CD14-positive monocyte (primary cell): ENCODE results near the gene DHPS. TPM values are rescaled to one million over a fixed set of nuclear protein-coding genes. Genes with fewer than 3 reads are reported as not detected.
A peak's percentile ranks its signal among the peaks of the same experiment; 100 is the strongest.

Source experiments
- DNase-seq, 3 donors: peaks; one replicate each; pipeline ENCODE4 v3.0.0-alpha.2; 2011 to 2022
- H2AFZ ChIP-seq: 2 replicates; pipeline ENCODE4 v1.6.0; 2012; ENCODE audit warnings: mild to moderate bottlenecking, low read depth, low read length, inconsistent platforms; ENCODE audit not compliant: insufficient read depth, poor library complexity, severe bottlenecking
- H3K27ac ChIP-seq, 2 donors: 1 replicate in 1 of 2; 2 replicates in 1 of 2; pipeline ENCODE4 v1.5.1; 2012 to 2013; ENCODE audit warnings: low read length in 2 of 2, control low read depth in 1 of 2, inconsistent platforms in 1 of 2, low read depth in 1 of 2, mild to moderate bottlenecking in 1 of 2
- H3K27me3 ChIP-seq, 2 donors: one replicate each; pipeline versions ENCODE4 v1.6.0 to v1.6.1; 2011 to 2013; ENCODE audit warnings: low read length in 2 of 2; ENCODE audit not compliant: control insufficient read depth in 2 of 2, insufficient read depth in 2 of 2
- H3K36me3 ChIP-seq, 2 donors: replicated peaks in 1 of 2; 1 replicate in 1 of 2; 2 replicates in 1 of 2; pipeline versions ENCODE4 v1.5.1 to v1.6.1; 2012 to 2013; ENCODE audit warnings: low read length in 2 of 2, control low read depth in 1 of 2, inconsistent platforms in 1 of 2, mild to moderate bottlenecking in 1 of 2; ENCODE audit not compliant: insufficient read depth in 2 of 2, control insufficient read depth in 1 of 2
- H3K4me1 ChIP-seq, 2 donors: 1 replicate in 1 of 2; 2 replicates in 1 of 2; pipeline versions ENCODE4 v1.5.1 to v1.6.1; 2012 to 2013; ENCODE audit warnings: low read length in 2 of 2, control low read depth in 1 of 2, inconsistent platforms in 1 of 2, mild to moderate bottlenecking in 1 of 2, moderate library complexity in 1 of 2; ENCODE audit not compliant: insufficient read depth in 2 of 2, control insufficient read depth in 1 of 2
- H3K4me2 ChIP-seq: replicated peaks from 2 replicates; pipeline ENCODE3; 2012; ENCODE audit warnings: low read length, moderate library complexity, mild to moderate bottlenecking; ENCODE audit not compliant: poor library complexity, severe bottlenecking; ENCODE audit errors: extremely low read depth
- H3K4me3 ChIP-seq, 3 experiments: fragments of 200-600 bp in 1 of 3; sonication (generic) in 1 of 3; replicated peaks in 1 of 3; 1 replicate in 2 of 3; 2 replicates in 1 of 3; pipeline ENCODE4 v1.5.1; 2011 to 2013; ENCODE audit warnings: low read length in 3 of 3, mild to moderate bottlenecking in 3 of 3, control low read depth in 2 of 3, low read depth in 2 of 3, inconsistent platforms in 1 of 3, moderate library complexity in 1 of 3
- H3K79me2 ChIP-seq: 2 replicates; pipeline ENCODE4 v1.6.0; 2012; ENCODE audit warnings: mild to moderate bottlenecking, control low read depth, inconsistent platforms, low read length, moderate library complexity; ENCODE audit not compliant: insufficient read depth
- H3K9ac ChIP-seq: 2 replicates; pipeline ENCODE4 v1.6.0; 2017; ENCODE audit warnings: low read length, mild to moderate bottlenecking; ENCODE audit not compliant: insufficient read depth, poor library complexity, severe bottlenecking
- H3K9me3 ChIP-seq, 2 donors: replicated peaks in 1 of 2; 1 replicate in 1 of 2; 2 replicates in 1 of 2; pipeline versions ENCODE4 v1.5.1 to v1.6.1; 2012 to 2013; ENCODE audit warnings: low read length in 2 of 2, control low read depth in 1 of 2; ENCODE audit not compliant: control insufficient read depth in 1 of 2, insufficient read depth in 1 of 2
- H4K20me1 ChIP-seq: 2 replicates; pipeline ENCODE4 v1.6.0; 2012; ENCODE audit warnings: mild to moderate bottlenecking, low read length, control low read depth, moderate library complexity; ENCODE audit not compliant: insufficient read depth
- H3K27ac Mint-ChIP-seq, 7 donors: one replicate each; pipeline ENCODE4 v1.8.0; 2020; ENCODE audit warnings: mild to moderate bottlenecking in 7 of 7, mixed read lengths in 7 of 7, moderate library complexity in 6 of 7, inconsistent platforms in 2 of 7
- H3K27me3 Mint-ChIP-seq, 3 donors: one replicate each; pipeline ENCODE4 v1.8.0; 2021 to 2022; ENCODE audit warnings: low read depth in 3 of 3, mild to moderate bottlenecking in 3 of 3, mixed read lengths in 3 of 3, moderate library complexity in 3 of 3, inconsistent platforms in 1 of 3
- H3K36me3 Mint-ChIP-seq, 2 donors: one replicate each; pipeline ENCODE4 v1.8.0; 2020; ENCODE audit warnings: mixed read lengths in 2 of 2, inconsistent platforms in 1 of 2, mild to moderate bottlenecking in 1 of 2
- H3K4me1 Mint-ChIP-seq: one replicate; pipeline ENCODE4 v1.8.0; 2020; ENCODE audit warnings: mild to moderate bottlenecking, mixed read lengths
- H3K4me3 Mint-ChIP-seq, 2 donors: one replicate each; pipeline ENCODE4 v1.8.0; 2020; ENCODE audit warnings: mild to moderate bottlenecking in 2 of 2, mixed read lengths in 2 of 2, moderate library complexity in 1 of 2
- H3K9me3 Mint-ChIP-seq, 7 donors: one replicate each; pipeline ENCODE4 v1.8.0; 2020 to 2022; ENCODE audit warnings: mixed read lengths in 7 of 7, mild to moderate bottlenecking in 6 of 7, moderate library complexity in 6 of 7, inconsistent platforms in 2 of 7
- WGBS: methylation state at CpG from one replicate; pipeline ENCODE4 v1.1.5; 2013; ENCODE audit warnings: missing lambda C conversion rate; ENCODE audit not compliant: insufficient coverage; 5-methylcytosine and 5-hydroxymethylcytosine counted together
- intact Hi-C, 2 donors: fragments of 100-400 bp; cut with micrococcal nuclease; formaldehyde crosslinking; loops; one replicate each; pipeline versions ENCODE4 v1.15.0 to v1.15.1; 2023
- polyA plus RNA-seq, 3 donors: library from polyadenylated mRNA; depleted of rRNA in 1 of 3; unstranded in 2 of 3; stranded (reverse) in 1 of 3; fragments of 300-500 nt in 2 of 3; fragments of >200 nt in 1 of 3; fragmentation: Illumina TruSeq in 2 of 3; gene quantifications; 1 replicate in 2 of 3; 2 replicates in 1 of 3; pipeline ENCODE4 v1.2.3, GENCODE V29; 2012 to 2021
- TF ChIP-seq, protein P1 (sequence below): fragments of 200-600 bp; IDR thresholded peaks from one replicate; pipeline ENCODE4 v1.8.0; 2022; ENCODE audit warnings: antibody characterized with exemption, mild to moderate bottlenecking

Gene DHPS
- polyA plus RNA-seq, 3 donors = 51.0 to 130 (median 53.4) TPM

DNA sequence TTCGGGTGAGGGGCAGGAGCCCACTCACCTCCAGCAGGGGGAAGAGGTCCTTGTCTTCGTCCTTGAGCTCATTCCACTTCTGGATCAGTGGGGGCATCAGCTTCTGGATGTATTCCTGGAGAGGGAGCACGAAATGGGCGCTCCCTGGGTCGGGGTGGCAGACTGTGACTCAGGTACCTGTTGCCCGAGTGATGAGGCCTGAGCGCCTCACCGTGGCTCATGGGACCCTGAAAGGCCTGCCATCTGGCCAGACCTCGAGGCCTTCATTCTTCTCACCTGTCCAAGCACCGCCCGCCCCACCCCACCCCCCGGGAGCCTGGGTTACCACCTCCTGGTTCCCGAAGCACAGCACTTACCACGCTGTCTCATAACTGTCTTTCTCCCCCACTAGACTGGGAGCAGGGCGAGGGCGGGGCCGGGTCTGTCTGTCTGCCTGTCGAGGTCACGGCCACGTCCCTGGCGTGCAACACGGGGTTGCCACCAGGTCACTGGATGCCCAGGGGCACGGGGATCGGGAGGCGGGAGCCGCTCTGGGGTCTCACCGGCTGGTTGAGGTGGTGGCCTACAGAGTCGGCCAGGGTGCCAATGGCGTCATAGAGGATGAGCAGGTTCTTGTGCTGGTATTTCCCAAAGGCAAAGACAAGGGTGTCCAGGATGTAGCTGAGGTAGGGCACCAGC lies 24.1 kb upstream of the DHPS start:
- Histone ChIP-seq H3K79me2 (no peaks in the 10 kb centered on the region), H3K4me2 (no peak overlapping the region), H3K9ac (no peak overlapping the region), H4K20me1 (no peaks in the 10 kb centered on the region), H2AFZ (no peak overlapping the region), H3K4me1 (no peaks in the 10 kb centered on the region), H3K36me3 (peaks cover 81 to 93% of the 10 kb centered on the region in 2 donors), H3K4me3 (no peak overlapping the region), H3K27ac (no peak overlapping the region), H3K9me3 (no peaks in the 10 kb centered on the region), H3K27me3 (no peaks in the 10 kb centered on the region)
- peak overlapping the region in 1 of 7 donors; percentile 43 for H3K27ac Mint-ChIP-seq
- H3K36me3 Mint-ChIP-seq = peaks cover 70 to 96% of the 10 kb centered on the region in 2 donors
- no peaks in the 10 kb centered on the region for H3K4me1 Mint-ChIP-seq
- H3K9me3 Mint-ChIP-seq = no peaks in the 10 kb centered on the region
- peaks cover 0 to 2% (median 1%) of the 10 kb centered on the region in 3 donors for H3K27me3 Mint-ChIP-seq
- 95% methylated on average over 22 of the region's 29 CpGs for WGBS
- no peak for DNase-seq
- no peak overlapping the region for H3K4me3 Mint-ChIP-seq
- intact Hi-C loops = no loop called here
- TF ChIP-seq, protein P1, sequence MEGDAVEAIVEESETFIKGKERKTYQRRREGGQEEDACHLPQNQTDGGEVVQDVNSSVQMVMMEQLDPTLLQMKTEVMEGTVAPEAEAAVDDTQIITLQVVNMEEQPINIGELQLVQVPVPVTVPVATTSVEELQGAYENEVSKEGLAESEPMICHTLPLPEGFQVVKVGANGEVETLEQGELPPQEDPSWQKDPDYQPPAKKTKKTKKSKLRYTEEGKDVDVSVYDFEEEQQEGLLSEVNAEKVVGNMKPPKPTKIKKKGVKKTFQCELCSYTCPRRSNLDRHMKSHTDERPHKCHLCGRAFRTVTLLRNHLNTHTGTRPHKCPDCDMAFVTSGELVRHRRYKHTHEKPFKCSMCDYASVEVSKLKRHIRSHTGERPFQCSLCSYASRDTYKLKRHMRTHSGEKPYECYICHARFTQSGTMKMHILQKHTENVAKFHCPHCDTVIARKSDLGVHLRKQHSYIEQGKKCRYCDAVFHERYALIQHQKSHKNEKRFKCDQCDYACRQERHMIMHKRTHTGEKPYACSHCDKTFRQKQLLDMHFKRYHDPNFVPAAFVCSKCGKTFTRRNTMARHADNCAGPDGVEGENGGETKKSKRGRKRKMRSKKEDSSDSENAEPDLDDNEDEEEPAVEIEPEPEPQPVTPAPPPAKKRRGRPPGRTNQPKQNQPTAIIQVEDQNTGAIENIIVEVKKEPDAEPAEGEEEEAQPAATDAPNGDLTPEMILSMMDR = no peak

DNA sequence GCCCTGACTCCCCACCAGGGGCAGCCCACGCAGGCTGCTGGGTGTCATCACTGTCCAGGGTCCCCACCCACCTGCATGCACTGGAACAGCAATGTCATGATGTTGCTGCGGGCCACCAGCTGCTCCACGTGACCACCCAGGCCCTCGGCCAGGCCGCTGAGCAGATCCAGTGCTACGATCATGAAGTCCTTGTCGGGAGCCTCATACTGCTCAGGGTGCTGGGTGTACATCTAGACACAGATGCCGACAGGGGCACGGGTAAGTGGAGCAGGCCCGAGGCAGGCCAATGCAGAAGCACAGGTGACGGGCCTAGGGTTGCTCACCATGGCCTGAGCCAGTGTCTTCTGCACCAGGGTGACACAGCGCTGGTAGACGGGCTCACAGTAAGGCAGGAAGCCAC lies 23.5 kb upstream of the DHPS start:
- Histone ChIP-seq H3K9ac (no peak overlapping the region), H2AFZ (no peak overlapping the region), H3K4me1 (no peaks in the 10 kb centered on the region), H3K27ac (no peak overlapping the region), H3K79me2 (no peaks in the 10 kb centered on the region), H3K9me3 (no peaks in the 10 kb centered on the region), H4K20me1 (no peaks in the 10 kb centered on the region), H3K4me3 (no peak overlapping the region), H3K36me3 (peaks cover 77 to 93% of the 10 kb centered on the region in 2 donors), H3K4me2 (no peak overlapping the region), H3K27me3 (no peaks in the 10 kb centered on the region)
- WGBS = 96% methylated on average over 13 of the region's 13 CpGs
- Mint-ChIP-seq H3K4me1 (no peaks in the 10 kb centered on the region), H3K9me3 (no peaks in the 10 kb centered on the region), H3K27ac (peak overlapping the region in 1 of 7 donors; percentile 43), H3K27me3 (peaks cover 0 to 2% (median 1%) of the 10 kb centered on the region in 3 donors), H3K4me3 (no peak overlapping the region), H3K36me3 (peaks cover 67 to 94% of the 10 kb centered on the region in 2 donors)
- no peak for DNase-seq
- intact Hi-C loops = no loop called here
- TF ChIP-seq, protein P1 = no peak
